GM19099 (cell line): ENCODE results near the gene LITAF.

ENCODE experiments used
- POLR2A ChIP-seq: IDR thresholded peaks from 3 replicates; pipeline ENCODE4 v1.6.1; 2011; ENCODE audit warnings: low read depth; ENCODE audit not compliant: insufficient read length; ENCODE audit errors: extremely low read depth

The LITAF gene

GRCh38 chr16:11571549-11571948 is 15.2 kb downstream of the LITAF start:
- TF ChIP-seq POLR2A = no peak

GRCh38 chr16:11570806-11571205 is 15.9 kb downstream of the LITAF start:
- TF ChIP-seq POLR2A = no peak

GRCh38 chr16:11570258-11570657 is 16.5 kb downstream of the LITAF start:
- no peak for TF ChIP-seq POLR2A

- TF ChIP-seq POLR2A = no peak
Observed at GRCh38 chr16:11566398-11566797, 20.3 kb downstream of the LITAF start.

GRCh38 chr16:11565665-11566064 is 21.1 kb downstream of the LITAF start:
- TF ChIP-seq POLR2A = no peak

GRCh38 chr16:11564046-11564926 is 22.4 kb downstream of the LITAF start:
- no peak for TF ChIP-seq POLR2A

- TF ChIP-seq POLR2A = no peak
Observed at GRCh38 chr16:11563493-11564040, 23.2 kb downstream of the LITAF start.

- no peak for TF ChIP-seq POLR2A
Observed at GRCh38 chr16:11562941-11563340, 23.8 kb downstream of the LITAF start.

- TF ChIP-seq POLR2A = no peak
Observed at GRCh38 chr16:11562411-11562810, 24.3 kb downstream of the LITAF start.

GRCh38 chr16:11561856-11562255 is 24.9 kb downstream of the LITAF start:
- TF ChIP-seq POLR2A = no peak

- no peak for TF ChIP-seq POLR2A
Observed at GRCh38 chr16:11561454-11561805, 25.3 kb downstream of the LITAF start.

- no peak for TF ChIP-seq POLR2A
Observed at GRCh38 chr16:11560701-11561453, 25.8 kb downstream of the LITAF start.

GRCh38 chr16:11557801-11558200 is 28.9 kb downstream of the LITAF start:
- TF ChIP-seq POLR2A = no peak

GRCh38 chr16:11556945-11557720 is 29.6 kb downstream of the LITAF start:
- TF ChIP-seq POLR2A = no peak

- TF ChIP-seq POLR2A = no peak
Observed at GRCh38 chr16:11556214-11556819, 30.4 kb downstream of the LITAF start.
